Transverse colon (tissue), 3 donors: ENCODE measurements around the gene NEUROD2.

ENCODE experiments used
- POLR2A ChIP-seq: fragments of 450-650 bp; IDR thresholded peaks from one replicate; pipeline ENCODE4 v1.6.1; 2016; ENCODE audit warnings: antibody characterized with exemption, mild to moderate bottlenecking, moderate library complexity
- POLR2AphosphoS5 ChIP-seq, 3 donors: sonication (generic); formaldehyde crosslinking; IDR thresholded peaks; one replicate each; pipeline ENCODE4 v1.6.1; 2016; ENCODE audit warnings: antibody characterized with exemption in 3 of 3

GRCh38 chr17:39611401-39612112, 3.8 kb upstream of the NEUROD2 start:
- no peak for TF ChIP-seq POLR2AphosphoS5 (IDR thresholded peaks at IDR 0.05)
- TF ChIP-seq POLR2A, result no peak
